HEK293 (cell line): ENCODE measurements around the gene ABCA2.

Source experiments
- EGR2 ChIP-seq: fragments of 450-650 bp; formaldehyde crosslinking; IDR thresholded peaks from 2 replicates; pipeline ENCODE4 v1.5.1; 2016; ENCODE audit warnings: low read depth, missing biosample characterization, missing genetic modification characterization
- SP3 ChIP-seq: fragments of 450-650 bp; formaldehyde crosslinking; IDR thresholded peaks from 2 replicates; pipeline ENCODE4 v1.5.1; 2016; ENCODE audit warnings: missing biosample characterization, missing genetic modification characterization
- ZFHX2 ChIP-seq: fragments of 450-650 bp; formaldehyde crosslinking; conservative IDR thresholded peaks from 2 replicates; pipeline ENCODE4 v1.5.1; 2016; ENCODE audit warnings: missing biosample characterization, missing genetic modification characterization
- ZNF121 ChIP-seq: fragments of 450-650 bp; formaldehyde crosslinking; IDR thresholded peaks from 2 replicates; pipeline ENCODE4 v1.5.1; 2016; ENCODE audit warnings: missing biosample characterization, missing genetic modification characterization
- ZNF174 ChIP-seq: fragments of 450-650 bp; formaldehyde crosslinking; IDR thresholded peaks from 2 replicates; pipeline ENCODE4 v1.5.0; 2017; ENCODE audit warnings: missing biosample characterization, mild to moderate bottlenecking, missing genetic modification characterization
- ZNF221 ChIP-seq: fragments of 450-650 bp; formaldehyde crosslinking; IDR thresholded peaks from 2 replicates; pipeline ENCODE4 v1.5.1; 2017; ENCODE audit warnings: missing biosample characterization, missing genetic modification characterization, borderline replicate concordance
- ZNF426 ChIP-seq: fragments of 450-650 bp; formaldehyde crosslinking; IDR thresholded peaks from 2 replicates; pipeline ENCODE4 v1.5.1; 2017; ENCODE audit warnings: missing biosample characterization, missing genetic modification characterization, mild to moderate bottlenecking, inconsistent platforms, moderate library complexity
- ZNF530 ChIP-seq: fragments of 450-650 bp; formaldehyde crosslinking; IDR thresholded peaks from 2 replicates; pipeline ENCODE4 v1.5.1; 2016; ENCODE audit warnings: low read depth, missing biosample characterization, missing genetic modification characterization
- ZNF558 ChIP-seq: fragments of 450-650 bp; formaldehyde crosslinking; IDR thresholded peaks from 2 replicates; pipeline ENCODE4 v1.5.1; 2016; ENCODE audit warnings: missing biosample characterization, missing genetic modification characterization
- ZNF626 ChIP-seq: fragments of 450-650 bp; sonication (Bioruptor Pico); formaldehyde crosslinking; IDR thresholded peaks from 2 replicates; pipeline ENCODE4 v1.5.1; 2018; ENCODE audit warnings: missing biosample characterization, missing genetic modification characterization, inconsistent platforms
- TF ChIP-seq, protein P1 (sequence below): fragments of 450-650 bp; formaldehyde crosslinking; IDR thresholded peaks from 2 replicates; pipeline ENCODE4 v1.5.1; 2016; ENCODE audit warnings: missing biosample characterization, missing genetic modification characterization
- TF ChIP-seq, protein P2 (sequence below): fragments of 450-650 bp; IDR thresholded peaks from 2 replicates; pipeline ENCODE4 v1.5.1; 2018; ENCODE audit warnings: missing biosample characterization, mild to moderate bottlenecking, missing genetic modification characterization
- TF ChIP-seq, protein P3 (sequence below): fragments of 450-650 bp; formaldehyde crosslinking; IDR thresholded peaks from 2 replicates; pipeline ENCODE4 v1.5.1; 2016; ENCODE audit warnings: missing biosample characterization, missing genetic modification characterization, low read depth
- TF ChIP-seq, protein P4 (sequence below): fragments of 450-650 bp; formaldehyde crosslinking; IDR thresholded peaks from 2 replicates; pipeline ENCODE4 v1.5.1; 2016; ENCODE audit warnings: missing biosample characterization, missing genetic modification characterization, low read depth

DNA sequence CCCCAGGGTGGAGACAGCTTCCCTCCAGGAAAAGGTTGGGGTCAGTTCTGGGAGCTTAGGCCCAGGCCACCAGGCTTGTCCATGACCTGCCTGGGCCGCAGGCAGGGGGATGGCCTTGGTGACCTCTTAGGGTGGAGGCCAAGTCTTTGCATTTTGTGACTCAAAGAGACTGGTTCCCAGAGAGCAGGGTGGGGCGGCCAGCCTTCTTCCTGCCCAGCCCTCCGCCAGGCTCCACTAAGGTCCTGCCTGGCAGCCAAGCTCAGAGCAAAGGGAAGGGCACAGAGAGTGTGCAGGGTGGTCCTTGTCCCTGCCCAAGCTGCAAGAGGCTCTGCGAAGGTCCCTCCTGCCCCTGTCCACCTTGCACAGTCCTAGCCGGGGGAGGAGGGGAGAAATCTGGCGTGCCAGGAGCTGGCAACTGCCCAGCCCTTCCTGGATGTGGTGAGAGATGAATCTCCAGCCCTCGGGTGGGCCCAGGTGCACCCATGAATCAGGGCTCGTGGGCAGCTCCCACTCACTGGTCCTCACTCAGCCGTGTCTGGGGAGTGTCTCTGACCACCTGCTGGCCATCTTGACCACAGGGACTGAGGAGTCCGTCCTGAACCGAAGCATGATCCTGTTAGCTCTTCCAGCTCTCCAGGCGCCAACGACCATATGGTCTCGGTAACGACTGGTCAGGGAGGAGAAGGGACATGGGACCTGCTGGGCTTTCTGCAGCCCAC lies 53.1 kb downstream of the ABCA2 start:
- TF ChIP-seq, protein P1, sequence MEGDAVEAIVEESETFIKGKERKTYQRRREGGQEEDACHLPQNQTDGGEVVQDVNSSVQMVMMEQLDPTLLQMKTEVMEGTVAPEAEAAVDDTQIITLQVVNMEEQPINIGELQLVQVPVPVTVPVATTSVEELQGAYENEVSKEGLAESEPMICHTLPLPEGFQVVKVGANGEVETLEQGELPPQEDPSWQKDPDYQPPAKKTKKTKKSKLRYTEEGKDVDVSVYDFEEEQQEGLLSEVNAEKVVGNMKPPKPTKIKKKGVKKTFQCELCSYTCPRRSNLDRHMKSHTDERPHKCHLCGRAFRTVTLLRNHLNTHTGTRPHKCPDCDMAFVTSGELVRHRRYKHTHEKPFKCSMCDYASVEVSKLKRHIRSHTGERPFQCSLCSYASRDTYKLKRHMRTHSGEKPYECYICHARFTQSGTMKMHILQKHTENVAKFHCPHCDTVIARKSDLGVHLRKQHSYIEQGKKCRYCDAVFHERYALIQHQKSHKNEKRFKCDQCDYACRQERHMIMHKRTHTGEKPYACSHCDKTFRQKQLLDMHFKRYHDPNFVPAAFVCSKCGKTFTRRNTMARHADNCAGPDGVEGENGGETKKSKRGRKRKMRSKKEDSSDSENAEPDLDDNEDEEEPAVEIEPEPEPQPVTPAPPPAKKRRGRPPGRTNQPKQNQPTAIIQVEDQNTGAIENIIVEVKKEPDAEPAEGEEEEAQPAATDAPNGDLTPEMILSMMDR (tag by site-specific recombination), result no peak
- TF ChIP-seq, protein P2, sequence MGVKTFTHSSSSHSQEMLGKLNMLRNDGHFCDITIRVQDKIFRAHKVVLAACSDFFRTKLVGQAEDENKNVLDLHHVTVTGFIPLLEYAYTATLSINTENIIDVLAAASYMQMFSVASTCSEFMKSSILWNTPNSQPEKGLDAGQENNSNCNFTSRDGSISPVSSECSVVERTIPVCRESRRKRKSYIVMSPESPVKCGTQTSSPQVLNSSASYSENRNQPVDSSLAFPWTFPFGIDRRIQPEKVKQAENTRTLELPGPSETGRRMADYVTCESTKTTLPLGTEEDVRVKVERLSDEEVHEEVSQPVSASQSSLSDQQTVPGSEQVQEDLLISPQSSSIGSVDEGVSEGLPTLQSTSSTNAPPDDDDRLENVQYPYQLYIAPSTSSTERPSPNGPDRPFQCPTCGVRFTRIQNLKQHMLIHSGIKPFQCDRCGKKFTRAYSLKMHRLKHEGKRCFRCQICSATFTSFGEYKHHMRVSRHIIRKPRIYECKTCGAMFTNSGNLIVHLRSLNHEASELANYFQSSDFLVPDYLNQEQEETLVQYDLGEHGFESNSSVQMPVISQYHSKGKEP (tag by site-specific recombination), result no peak
- no peak for TF ChIP-seq ZNF558 (tag by site-specific recombination)
- no peak for TF ChIP-seq SP3 (tag by site-specific recombination)
- no peak for TF ChIP-seq ZNF426 (tag by site-specific recombination)
- TF ChIP-seq ZFHX2 (tag by site-specific recombination), result 0 out of 2 replicates have a peak, but pooled peaks have one; percentile 18
- no peak for TF ChIP-seq ZNF121 (tag by site-specific recombination)
- TF ChIP-seq ZNF530 (tag by site-specific recombination), result no peak
- TF ChIP-seq ZNF221 (tag by site-specific recombination), result no peak
- TF ChIP-seq ZNF626, result no peak
- TF ChIP-seq, protein P3, sequence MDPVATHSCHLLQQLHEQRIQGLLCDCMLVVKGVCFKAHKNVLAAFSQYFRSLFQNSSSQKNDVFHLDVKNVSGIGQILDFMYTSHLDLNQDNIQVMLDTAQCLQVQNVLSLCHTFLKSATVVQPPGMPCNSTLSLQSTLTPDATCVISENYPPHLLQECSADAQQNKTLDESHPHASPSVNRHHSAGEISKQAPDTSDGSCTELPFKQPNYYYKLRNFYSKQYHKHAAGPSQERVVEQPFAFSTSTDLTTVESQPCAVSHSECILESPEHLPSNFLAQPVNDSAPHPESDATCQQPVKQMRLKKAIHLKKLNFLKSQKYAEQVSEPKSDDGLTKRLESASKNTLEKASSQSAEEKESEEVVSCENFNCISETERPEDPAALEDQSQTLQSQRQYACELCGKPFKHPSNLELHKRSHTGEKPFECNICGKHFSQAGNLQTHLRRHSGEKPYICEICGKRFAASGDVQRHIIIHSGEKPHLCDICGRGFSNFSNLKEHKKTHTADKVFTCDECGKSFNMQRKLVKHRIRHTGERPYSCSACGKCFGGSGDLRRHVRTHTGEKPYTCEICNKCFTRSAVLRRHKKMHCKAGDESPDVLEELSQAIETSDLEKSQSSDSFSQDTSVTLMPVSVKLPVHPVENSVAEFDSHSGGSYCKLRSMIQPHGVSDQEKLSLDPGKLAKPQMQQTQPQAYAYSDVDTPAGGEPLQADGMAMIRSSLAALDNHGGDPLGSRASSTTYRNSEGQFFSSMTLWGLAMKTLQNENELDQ (tag by site-specific recombination), result no peak
- no peak for TF ChIP-seq ZNF174
- TF ChIP-seq, protein P4, sequence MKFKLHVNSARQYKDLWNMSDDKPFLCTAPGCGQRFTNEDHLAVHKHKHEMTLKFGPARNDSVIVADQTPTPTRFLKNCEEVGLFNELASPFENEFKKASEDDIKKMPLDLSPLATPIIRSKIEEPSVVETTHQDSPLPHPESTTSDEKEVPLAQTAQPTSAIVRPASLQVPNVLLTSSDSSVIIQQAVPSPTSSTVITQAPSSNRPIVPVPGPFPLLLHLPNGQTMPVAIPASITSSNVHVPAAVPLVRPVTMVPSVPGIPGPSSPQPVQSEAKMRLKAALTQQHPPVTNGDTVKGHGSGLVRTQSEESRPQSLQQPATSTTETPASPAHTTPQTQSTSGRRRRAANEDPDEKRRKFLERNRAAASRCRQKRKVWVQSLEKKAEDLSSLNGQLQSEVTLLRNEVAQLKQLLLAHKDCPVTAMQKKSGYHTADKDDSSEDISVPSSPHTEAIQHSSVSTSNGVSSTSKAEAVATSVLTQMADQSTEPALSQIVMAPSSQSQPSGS (tag by site-specific recombination), result no peak
- TF ChIP-seq EGR2, result peak; percentile 16; the same call in 1 of the 2 replicates
